Bronchial epithelial cell (primary cell): ENCODE data around the gene TCF4. TPM values are rescaled to one million over a fixed set of nuclear protein-coding genes. Genes with fewer than 3 reads are reported as not detected.
"Not testable (repeated sequence)": the region's sequence is repeated elsewhere in the genome, so short reads cannot be mapped to it uniquely, and the experiment has no call there.

ENCODE experiments used
- DNase-seq: peaks from one replicate; pipeline ENCODE4 v3.0.0-alpha.2; 2010; ENCODE audit warnings: low read depth
- FAIRE-seq: peaks from 2 replicates; lab custom pipeline; 2011; peaks lifted over from hg19 to GRCh38; lab: Jason Lieb, UNC
- H3K27me3 ChIP-seq: 2 replicates; pipeline ENCODE4 v1.5.1; 2011; ENCODE audit warnings: low read length; ENCODE audit not compliant: control insufficient read depth, insufficient read depth
- H3K36me3 ChIP-seq: 2 replicates; pipeline ENCODE4 v1.5.1; 2011; ENCODE audit warnings: low read length; ENCODE audit not compliant: control insufficient read depth, insufficient read depth
- H3K4me3 ChIP-seq: 2 replicates; pipeline ENCODE4 v1.5.1; 2011; ENCODE audit warnings: mild to moderate bottlenecking, low read depth, low read length, control low read depth
- total RNA-seq: library from RNA; depleted of rRNA; stranded (reverse); fragments of >200 nt; gene quantifications from 2 replicates; pipeline ENCODE4 v1.2.1, GENCODE V29; 2014
- TF ChIP-seq, protein P1 (sequence below): IDR thresholded peaks from 2 replicates; pipeline ENCODE4 v1.5.1; 2011; ENCODE audit warnings: mild to moderate bottlenecking, moderate library complexity, low read length, control low read depth, inconsistent platforms; ENCODE audit not compliant: insufficient read depth, severe bottlenecking

TCF4 gene
- total RNA-seq, 1 donor from 2014 or later = 10.0 TPM

GRCh38 chr18:55473058-55473457, 114.9 kb downstream of the TCF4 start:
- H3K27me3 ChIP-seq = no peaks in the 10 kb centered on the region
- DNase-seq (no peak), FAIRE-seq (no peak)
- no peak overlapping the region for H3K4me3 ChIP-seq
- no peaks in the 10 kb centered on the region for H3K36me3 ChIP-seq
- TF ChIP-seq, protein P1, sequence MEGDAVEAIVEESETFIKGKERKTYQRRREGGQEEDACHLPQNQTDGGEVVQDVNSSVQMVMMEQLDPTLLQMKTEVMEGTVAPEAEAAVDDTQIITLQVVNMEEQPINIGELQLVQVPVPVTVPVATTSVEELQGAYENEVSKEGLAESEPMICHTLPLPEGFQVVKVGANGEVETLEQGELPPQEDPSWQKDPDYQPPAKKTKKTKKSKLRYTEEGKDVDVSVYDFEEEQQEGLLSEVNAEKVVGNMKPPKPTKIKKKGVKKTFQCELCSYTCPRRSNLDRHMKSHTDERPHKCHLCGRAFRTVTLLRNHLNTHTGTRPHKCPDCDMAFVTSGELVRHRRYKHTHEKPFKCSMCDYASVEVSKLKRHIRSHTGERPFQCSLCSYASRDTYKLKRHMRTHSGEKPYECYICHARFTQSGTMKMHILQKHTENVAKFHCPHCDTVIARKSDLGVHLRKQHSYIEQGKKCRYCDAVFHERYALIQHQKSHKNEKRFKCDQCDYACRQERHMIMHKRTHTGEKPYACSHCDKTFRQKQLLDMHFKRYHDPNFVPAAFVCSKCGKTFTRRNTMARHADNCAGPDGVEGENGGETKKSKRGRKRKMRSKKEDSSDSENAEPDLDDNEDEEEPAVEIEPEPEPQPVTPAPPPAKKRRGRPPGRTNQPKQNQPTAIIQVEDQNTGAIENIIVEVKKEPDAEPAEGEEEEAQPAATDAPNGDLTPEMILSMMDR = no peak

DNA sequence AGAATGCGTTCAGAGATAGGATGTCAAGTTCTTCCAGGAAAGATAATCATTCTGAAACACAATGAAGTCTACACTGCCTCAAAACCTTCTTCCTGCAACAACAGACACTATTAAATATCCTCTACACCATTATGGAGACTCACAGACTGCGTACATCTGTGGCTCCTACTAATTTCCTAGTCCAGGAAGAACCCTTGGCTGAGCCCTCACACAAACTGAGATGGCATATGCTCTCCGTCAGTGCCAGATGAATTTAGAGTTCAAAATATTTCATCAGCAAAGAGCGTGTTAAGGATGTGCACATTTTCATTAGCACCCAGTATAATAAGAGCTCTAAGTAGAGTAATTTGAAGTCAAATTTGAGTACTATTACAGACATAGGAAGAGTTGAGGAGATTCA, 117.2 kb downstream of the TCF4 start:
- no peak overlapping the region for H3K4me3 ChIP-seq
- TF ChIP-seq, protein P1 = no peak
- no peaks in the 10 kb centered on the region for H3K27me3 ChIP-seq
- no peak for DNase-seq
- no peak for FAIRE-seq
- no peaks in the 10 kb centered on the region for H3K36me3 ChIP-seq

- H3K36me3 ChIP-seq, DNase-seq, FAIRE-seq, H3K27me3 ChIP-seq, H3K4me3 ChIP-seq: not testable (repeated sequence)
These were observed 118.9 kb downstream of the TCF4 start for GRCh38 chr18:55469134-55469533.

DNA sequence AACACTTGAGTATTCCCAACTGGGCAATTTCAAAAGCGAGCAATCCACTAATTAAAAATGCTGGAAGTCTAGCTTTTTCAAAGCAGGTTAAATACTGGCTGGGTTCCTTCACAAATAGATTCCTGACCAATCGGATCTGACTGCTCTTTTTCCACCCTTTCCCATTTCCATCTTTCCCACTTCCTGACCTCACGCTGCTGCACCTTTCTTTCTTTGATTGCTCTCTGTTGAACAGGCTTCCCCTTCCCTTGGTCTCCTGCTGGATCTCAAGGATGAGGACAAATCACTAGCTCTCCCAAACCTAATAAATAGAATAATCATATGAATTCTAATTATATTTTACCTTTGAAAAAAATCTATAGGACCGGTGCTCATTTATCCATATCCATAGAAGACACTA, 121.2 kb downstream of the TCF4 start:
- Histone ChIP-seq H3K27me3 (no peaks in the 10 kb centered on the region), H3K4me3 (no peak overlapping the region), H3K36me3 (no peaks in the 10 kb centered on the region)
- FAIRE-seq (no peak), DNase-seq (no peak)
- TF ChIP-seq, protein P1 = no peak

DNA sequence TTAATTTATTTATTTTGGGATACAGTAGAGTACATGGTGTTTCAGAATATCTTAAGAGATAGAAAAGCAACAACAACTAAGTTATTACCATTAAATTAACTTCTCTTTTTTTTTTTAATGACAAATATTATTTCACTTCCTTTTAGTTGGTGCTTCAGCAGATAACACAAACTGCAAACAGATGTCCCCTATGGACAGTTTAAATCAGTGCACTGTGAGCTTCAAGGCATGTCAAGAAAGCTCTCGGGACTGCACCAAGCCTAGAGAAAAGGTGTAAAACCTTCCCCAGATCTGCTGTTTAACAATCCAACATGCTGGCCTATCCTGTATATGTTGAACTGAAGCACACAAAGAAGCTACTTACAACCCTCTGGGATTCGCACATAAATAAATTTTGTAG, 122.7 kb downstream of the TCF4 start:
- no peaks in the 10 kb centered on the region for H3K36me3 ChIP-seq
- TF ChIP-seq, protein P1 = no peak
- DNase-seq = no peak
- FAIRE-seq = no peak
- H3K27me3 ChIP-seq = no peaks in the 10 kb centered on the region
- H3K4me3 ChIP-seq = no peak overlapping the region

DNA sequence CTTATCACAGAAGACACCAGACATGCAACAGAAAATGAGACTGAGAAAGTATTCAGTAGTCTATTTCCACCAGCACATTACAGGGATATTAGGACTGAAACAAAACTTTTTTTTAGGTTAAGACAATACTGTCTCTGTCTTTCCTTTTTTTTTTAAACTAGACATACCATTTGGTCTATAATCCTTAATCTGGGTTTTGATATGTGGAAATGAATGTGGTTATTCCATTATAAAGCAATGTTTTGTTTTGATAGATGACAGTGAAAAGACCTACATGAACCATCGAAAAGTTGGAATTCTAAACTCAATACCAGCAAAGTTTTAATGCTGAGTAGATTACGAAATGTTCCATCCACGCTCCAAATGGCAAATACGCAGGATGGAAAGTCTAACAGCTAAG, 123.4 kb downstream of the TCF4 start:
- TF ChIP-seq, protein P1 = no peak
- no peak overlapping the region for H3K4me3 ChIP-seq
- H3K36me3 ChIP-seq = no peaks in the 10 kb centered on the region
- no peaks in the 10 kb centered on the region for H3K27me3 ChIP-seq
- DNase-seq (no peak), FAIRE-seq (no peak)
